ENCODE data around the gene TMEM259.

TMEM259 gene

GRCh38 chr19:998064-998463 lies 22.9 kb downstream of the TMEM259 start:
- no peak for DNase-seq (ENCODE audit: low spot score)
- H3K27ac ChIP-seq, result no peak overlapping the region
- POLR2A ChIA-PET (ENCODE audit: low non-redundant PET), result interaction anchor here (0.5 to 0.6 kb wide), 2 partner anchors 79 to 495 kb away, joined by 3 to 5 read pairs; no protein-coding TSS in a partner anchor
- CTCF ChIA-PET, result no interaction called here
- no peak for TF ChIP-seq CTCF (conservative IDR thresholded peaks at IDR 0.05; ENCODE audit: low read depth)

- POLR2A ChIA-PET (ENCODE audit: low non-redundant PET), result no interaction called here
- DNase-seq (ENCODE audit: low spot score), result peak; percentile 75
- no peak for TF ChIP-seq CTCF (conservative IDR thresholded peaks at IDR 0.05; ENCODE audit: low read depth)
- CTCF ChIA-PET, result interaction anchor here (0.5 to 1.6 kb wide), 5 partner anchors 9 to 320 kb away, joined by 3 to 4 read pairs (median 3); no protein-coding TSS in a partner anchor
- H3K27ac ChIP-seq, result peak overlapping the region; percentile 35
Observed at GRCh38 chr19:996051-996838, 24.7 kb downstream of the TMEM259 start.

- ChIA-PET CTCF (interaction anchor here (0.6 to 1.6 kb wide), 4 partner anchors 25 to 198 kb away, joined by 3 to 4 read pairs (median 4); no protein-coding TSS in a partner anchor), POLR2A (ENCODE audit: low non-redundant PET) (no interaction called here)
- H3K27ac ChIP-seq, result peak overlapping the region; percentile 51
- TF ChIP-seq CTCF (conservative IDR thresholded peaks at IDR 0.05; ENCODE audit: low read depth), result no peak
- no peak for DNase-seq (ENCODE audit: low spot score)
Observed at GRCh38 chr19:995051-995827, 25.7 kb downstream of the TMEM259 start.

GRCh38 chr19:994516-994915 lies 26.4 kb downstream of the TMEM259 start:
- ChIA-PET CTCF (interaction anchor here (1.1 kb wide), 1 partner anchor 72 kb away, joined by 3 read pairs; no protein-coding TSS in a partner anchor), POLR2A (ENCODE audit: low non-redundant PET) (no interaction called here)
- H3K27ac ChIP-seq, result peak overlapping the region; percentile 51; the same call in 1 of the 2 replicates
- TF ChIP-seq CTCF (conservative IDR thresholded peaks at IDR 0.05; ENCODE audit: low read depth), result no peak
- no peak for DNase-seq (ENCODE audit: low spot score)

GRCh38 chr19:993831-994393 lies 27.0 kb downstream of the TMEM259 start:
- ChIA-PET CTCF (no interaction called here), POLR2A (ENCODE audit: low non-redundant PET) (no interaction called here)
- H3K27ac ChIP-seq, result peak overlapping the region; percentile 51
- DNase-seq (ENCODE audit: low spot score), result no peak
- no peak for TF ChIP-seq CTCF (conservative IDR thresholded peaks at IDR 0.05; ENCODE audit: low read depth)

GRCh38 chr19:993361-993830 lies 27.5 kb downstream of the TMEM259 start:
- no peak for DNase-seq (ENCODE audit: low spot score)
- TF ChIP-seq CTCF (conservative IDR thresholded peaks at IDR 0.05; ENCODE audit: low read depth), result no peak
- H3K27ac ChIP-seq, result peak overlapping the region; percentile 51
- CTCF ChIA-PET, result no interaction called here
- POLR2A ChIA-PET (ENCODE audit: low non-redundant PET), result no interaction called here

Data from RWPE1 (cell line).